AG04449 (cell line): ENCODE measurements around the gene CHPF2.

Experiments used
- CTCF ChIA-PET: fragments of 350-600 bp; formaldehyde crosslinking; extraction: SDS; loops from one replicate; lab custom pipeline; 2021; ENCODE audit warnings: antibody characterized with exemption; lab: Yijun Ruan, JAX
- POLR2A ChIA-PET: fragments of 400-600, 350-600 bp; formaldehyde crosslinking; extraction: SDS; loops from one replicate; lab custom pipeline; 2020; ENCODE audit warnings: antibody characterized with exemption, inconsistent platforms; lab: Yijun Ruan, JAX
- DNase-seq: peaks from one replicate; pipeline ENCODE4 v3.0.0-alpha.2; 2010; ENCODE audit warnings: low read depth, low spot score
- H3K4me3 ChIP-seq: 2 replicates; pipeline ENCODE4 v1.5.1; 2011; ENCODE audit warnings: low read depth, mild to moderate bottlenecking, control low read depth, low read length
- CTCF ChIP-seq: IDR thresholded peaks from one replicate; pipeline ENCODE4 v1.5.1; 2011; ENCODE audit warnings: mild to moderate bottlenecking, moderate library complexity, low read length, control low read depth, inconsistent platforms; ENCODE audit not compliant: insufficient read depth; ENCODE audit errors: missing control alignments

The CHPF2 gene

GRCh38 chr7:151209588-151209987, 22.7 kb upstream of the CHPF2 start:
- TF ChIP-seq CTCF, result no peak
- POLR2A ChIA-PET, result interaction anchor here (1.0 kb wide), 1 partner anchor 18 kb away, joined by 3 read pairs; the partner anchor contains the start of gene ABCF2
- H3K4me3 ChIP-seq, result no peak overlapping the region
- CTCF ChIA-PET, result no interaction called here
- no peak for DNase-seq

- TF ChIP-seq CTCF, result no peak
- no peak for DNase-seq
- ChIA-PET POLR2A (interaction anchor here (1.0 kb wide), 1 partner anchor 17 kb away, joined by 3 read pairs; the partner anchor contains the start of gene ABCF2), CTCF (no interaction called here)
- H3K4me3 ChIP-seq, result no peak within 1 kb of the TSS
These were observed 22.0 kb upstream of the CHPF2 start, which contains the start of gene H2BK1 for GRCh38 chr7:151210087-151210854. TSS of gene H2BK1 (minus strand) at chr7:151210488. CDS start at chr7:151210318, 170 bp downstream.

GRCh38 chr7:151211155-151211772, 21.0 kb upstream of the CHPF2 start:
- TF ChIP-seq CTCF, result no peak
- ChIA-PET CTCF (no interaction called here), POLR2A (interaction anchor here (2.7 kb wide), 1 partner anchor 16 kb away, joined by 8 read pairs; the partner anchor contains the start of gene ABCF2)
- DNase-seq, result no peak
- H3K4me3 ChIP-seq, result no peak overlapping the region

GRCh38 chr7:151212626-151213025, 19.7 kb upstream of the CHPF2 start:
- ChIA-PET POLR2A (interaction anchor here (2.7 kb wide), 1 partner anchor 14 kb away, joined by 8 read pairs; the partner anchor contains the start of gene ABCF2), CTCF (interaction anchor here (0.8 to 1.1 kb wide), 2 partner anchors 13 to 44 kb away, joined by 3 read pairs; no protein-coding TSS in a partner anchor)
- no peak for DNase-seq
- no peak for TF ChIP-seq CTCF
- no peak overlapping the region for H3K4me3 ChIP-seq

- DNase-seq, result no peak
- ChIA-PET CTCF (no interaction called here), POLR2A (interaction anchor here (2.7 kb wide), 1 partner anchor 13 kb away, joined by 8 read pairs; the partner anchor contains the start of gene ABCF2)
- no peak overlapping the region for H3K4me3 ChIP-seq
- TF ChIP-seq CTCF, result no peak
These were observed 18.5 kb upstream of the CHPF2 start for GRCh38 chr7:151213826-151214225.

- no peak for DNase-seq
- TF ChIP-seq CTCF, result no peak
- no peak overlapping the region for H3K4me3 ChIP-seq
- CTCF ChIA-PET, result interaction anchor here (0.8 to 1.4 kb wide), 2 partner anchors 9 to 230 kb away, joined by 3 read pairs; no protein-coding TSS in a partner anchor
- POLR2A ChIA-PET, result no interaction called here
These were observed 16.9 kb upstream of the CHPF2 start for GRCh38 chr7:151215396-151215795.
